ENCODE measurements around the gene FSCN2.

The FSCN2 gene

GRCh38 chr17:81542431-81543338 is 14.5 kb downstream of the FSCN2 start:
- no peak for DNase-seq (ENCODE audit: low read depth)

- no peak for DNase-seq (ENCODE audit: low read depth)
Measured at GRCh38 chr17:81543339-81543675, 15.1 kb downstream of the FSCN2 start.

- DNase-seq (ENCODE audit: low read depth), result no peak
Measured at GRCh38 chr17:81543756-81544155, 15.6 kb downstream of the FSCN2 start.

GRCh38 chr17:81544281-81544974 is 16.3 kb downstream of the FSCN2 start:
- no peak for DNase-seq (ENCODE audit: low read depth)

DNA sequence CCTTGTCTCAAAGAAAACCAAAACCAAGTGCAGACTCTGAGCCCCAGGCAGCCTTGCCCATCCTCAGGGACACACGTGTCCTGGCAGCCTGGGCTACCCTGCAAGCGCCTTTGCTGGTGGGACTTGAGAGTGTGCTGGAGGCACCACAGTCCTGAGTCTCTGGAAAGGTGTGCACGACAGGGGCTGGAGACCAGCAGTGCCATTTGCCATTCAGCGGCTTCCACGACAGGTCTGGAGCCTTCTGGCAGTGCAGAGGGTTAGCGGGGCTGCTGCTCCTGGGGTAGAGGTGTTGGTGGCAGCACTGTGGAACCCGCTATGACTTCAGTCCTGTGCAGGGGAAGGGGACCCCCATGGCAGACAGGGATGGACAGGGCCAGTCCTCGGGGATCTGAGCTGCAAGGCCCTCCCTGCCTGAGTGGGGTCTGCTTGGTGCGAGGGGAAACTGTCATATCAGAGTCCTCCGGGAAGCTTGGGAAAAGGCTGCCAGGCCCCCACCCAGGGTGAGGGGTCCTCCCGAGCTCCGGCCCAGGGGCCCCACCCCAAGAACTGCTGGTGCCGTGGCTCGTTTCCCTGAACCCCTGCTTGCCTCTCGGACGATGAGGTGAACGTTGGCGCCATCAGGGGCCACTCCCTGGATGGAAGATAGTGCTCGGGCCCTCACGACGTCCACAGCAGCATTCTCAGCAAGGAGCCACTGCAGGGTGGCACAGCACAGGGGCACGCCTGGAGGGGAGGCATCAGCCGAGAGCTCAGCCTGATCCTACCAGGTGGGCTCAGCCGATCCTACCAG is 17.2 kb downstream of the FSCN2 start:
- no peak for DNase-seq (ENCODE audit: low read depth)

GRCh38 chr17:81546906-81547613 is 18.9 kb downstream of the FSCN2 start:
- DNase-seq (ENCODE audit: low read depth), result no peak

DNA sequence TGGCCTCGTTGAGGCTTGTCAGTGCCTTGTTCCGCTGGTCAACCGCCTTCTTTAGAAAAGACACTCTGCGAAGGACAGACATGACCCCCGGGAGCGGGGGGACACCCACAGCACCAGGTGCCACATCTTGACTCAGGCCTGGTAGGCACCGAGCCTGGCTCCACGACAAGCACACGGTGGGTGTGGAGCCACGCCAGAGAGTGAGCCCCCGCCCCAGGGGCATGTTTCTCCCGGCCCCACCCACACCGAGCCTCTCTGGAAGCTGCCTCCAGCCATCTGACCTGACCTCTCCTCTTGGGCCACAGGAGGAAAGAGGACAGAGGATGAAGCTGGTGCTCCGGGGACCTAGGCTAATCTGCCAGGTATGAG is 19.4 kb downstream of the FSCN2 start:
- DNase-seq (ENCODE audit: low read depth), result no peak

- DNase-seq (ENCODE audit: low read depth), result no peak
Measured at GRCh38 chr17:81549031-81549557, 20.9 kb downstream of the FSCN2 start.

- no peak for DNase-seq (ENCODE audit: low read depth)
Measured at GRCh38 chr17:81549826-81550225, 21.6 kb downstream of the FSCN2 start.

DNA sequence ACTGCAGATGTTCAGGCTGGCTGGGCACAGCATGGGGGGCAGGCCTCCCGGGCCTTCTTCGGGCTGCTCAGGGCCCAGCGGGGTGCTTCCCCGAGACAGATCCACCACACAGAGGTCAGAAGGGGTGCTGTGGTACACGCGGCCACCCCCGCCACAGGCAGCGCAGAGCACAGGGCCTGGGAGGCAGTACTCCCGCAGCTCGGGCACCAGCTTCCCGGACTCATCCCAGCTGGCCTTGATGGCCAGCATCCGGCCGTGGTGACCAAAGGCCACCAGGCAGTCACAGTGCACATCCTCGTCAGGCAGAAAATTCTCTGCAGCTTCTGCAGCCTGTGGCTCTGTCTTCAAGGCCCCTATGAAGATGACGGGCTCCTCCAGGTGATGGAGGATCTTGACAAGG is 22.1 kb downstream of the FSCN2 start:
- no peak for DNase-seq (ENCODE audit: low read depth)

DNA sequence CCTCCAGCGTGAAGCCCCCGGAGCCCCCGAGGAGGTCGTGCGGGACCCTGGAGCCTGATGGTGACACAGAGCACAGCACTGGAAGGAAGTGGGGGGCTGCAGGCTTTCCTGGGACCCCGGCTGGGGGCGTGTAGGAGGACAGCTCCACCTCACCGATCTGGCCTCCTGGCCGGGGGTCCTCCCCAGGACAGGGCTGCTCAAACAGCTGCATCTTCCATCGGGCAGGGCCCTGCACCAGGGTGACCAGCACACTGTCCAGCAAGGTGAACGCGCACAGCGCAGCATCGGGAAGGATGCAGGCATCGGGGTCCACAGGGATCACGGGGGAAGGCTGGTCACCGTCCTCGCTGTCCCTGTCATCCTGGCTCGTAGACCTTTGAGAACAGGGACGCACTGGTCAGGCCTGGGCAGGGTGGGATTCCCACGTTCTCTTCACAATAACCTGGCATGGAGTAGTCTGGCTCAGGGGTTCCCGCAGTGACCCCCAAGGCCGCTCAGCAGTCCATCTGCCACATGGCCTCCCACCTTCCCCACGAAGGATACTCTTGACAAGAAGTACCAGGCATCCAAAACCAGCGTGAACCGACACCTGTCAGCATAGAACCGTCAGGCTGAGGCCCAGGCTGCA is 22.8 kb downstream of the FSCN2 start:
- no peak for DNase-seq (ENCODE audit: low read depth)

DNA sequence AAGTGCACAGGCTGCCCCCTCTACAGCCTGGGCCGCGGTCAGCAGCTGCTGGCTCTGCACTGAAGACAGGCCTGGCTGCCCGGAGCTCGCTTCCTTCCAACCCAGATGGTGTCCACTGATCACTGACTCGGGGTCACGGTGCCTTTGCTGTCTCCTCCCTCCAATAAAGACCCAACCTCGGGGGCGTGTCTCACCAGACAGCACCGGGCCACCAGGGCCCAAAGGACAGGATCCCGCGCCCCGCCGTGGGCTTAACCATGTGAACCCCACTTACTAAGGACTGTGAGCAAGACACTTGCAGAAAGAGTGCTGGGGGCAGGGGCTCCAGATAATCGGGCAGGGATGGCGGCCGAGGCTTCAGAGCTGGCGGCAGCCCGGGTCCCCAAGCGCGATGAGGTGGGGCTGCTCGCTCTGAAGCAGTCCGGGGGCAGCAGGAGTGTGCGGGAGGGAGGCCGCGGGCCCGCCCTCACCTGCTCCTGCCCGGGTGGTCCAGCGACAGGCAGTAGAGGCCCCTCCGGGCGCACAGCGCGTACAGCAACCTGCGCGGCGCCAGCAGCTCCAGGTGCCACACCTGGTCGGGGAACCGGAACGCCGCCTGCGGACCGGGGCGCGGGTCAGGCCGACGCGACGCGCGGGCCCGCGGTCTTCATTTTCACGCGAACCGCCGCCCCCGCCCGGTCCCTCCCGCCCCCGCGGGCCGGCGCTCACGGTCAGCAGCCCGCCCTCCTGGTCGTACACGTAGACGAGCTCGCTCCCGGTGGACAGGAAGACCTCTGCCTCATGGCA is 23.5 kb downstream of the FSCN2 start:
- no peak for DNase-seq (ENCODE audit: low read depth)

- peak; percentile 88 for DNase-seq (ENCODE audit: low read depth)
Measured at GRCh38 chr17:81552244-81553017, 24.3 kb downstream of the FSCN2 start, which contains the start of gene FAAP100. Gene FAAP100, minus strand, starts transcription at chr17:81552353. Its CDS starts 23 bp downstream, at chr17:81552330.

GRCh38 chr17:81553018-81553615 is 24.9 kb downstream of the FSCN2 start:
- DNase-seq (ENCODE audit: low read depth), result peak; percentile 74

GRCh38 chr17:81553616-81554181 is 25.5 kb downstream of the FSCN2 start:
- no peak for DNase-seq (ENCODE audit: low read depth)

- no peak for DNase-seq (ENCODE audit: low read depth)
Measured at GRCh38 chr17:81556175-81556691, 28.1 kb downstream of the FSCN2 start.

DNA sequence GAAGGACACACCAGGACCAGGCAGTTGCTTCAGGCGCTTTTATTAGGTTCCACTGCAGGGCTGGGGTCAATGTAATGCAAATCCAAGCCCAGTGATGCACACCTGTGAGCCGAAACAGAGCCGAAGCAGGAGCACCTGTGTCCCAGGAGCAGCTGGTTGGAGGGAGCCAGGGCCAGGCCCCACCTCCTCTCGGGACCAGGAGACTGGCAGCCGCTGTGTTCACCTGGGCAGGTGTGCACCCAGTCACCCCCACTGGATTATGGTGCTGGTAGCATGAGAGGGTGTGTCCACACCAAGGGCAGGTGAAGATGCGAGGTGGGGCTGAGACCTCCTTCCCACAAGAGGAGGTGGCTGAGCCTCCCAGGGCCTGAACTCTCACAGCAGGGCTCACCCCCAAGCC is 28.7 kb downstream of the FSCN2 start:
- no peak for DNase-seq (ENCODE audit: low read depth)

GRCh38 chr17:81557276-81558114 is 29.3 kb downstream of the FSCN2 start:
- DNase-seq (ENCODE audit: low read depth), result no peak

Measured in activated T-cell treated with anti-CD3 and anti-CD28 coated beads for 48 hours (primary cell).